ENCODE data around the gene AARS1.

DNA sequence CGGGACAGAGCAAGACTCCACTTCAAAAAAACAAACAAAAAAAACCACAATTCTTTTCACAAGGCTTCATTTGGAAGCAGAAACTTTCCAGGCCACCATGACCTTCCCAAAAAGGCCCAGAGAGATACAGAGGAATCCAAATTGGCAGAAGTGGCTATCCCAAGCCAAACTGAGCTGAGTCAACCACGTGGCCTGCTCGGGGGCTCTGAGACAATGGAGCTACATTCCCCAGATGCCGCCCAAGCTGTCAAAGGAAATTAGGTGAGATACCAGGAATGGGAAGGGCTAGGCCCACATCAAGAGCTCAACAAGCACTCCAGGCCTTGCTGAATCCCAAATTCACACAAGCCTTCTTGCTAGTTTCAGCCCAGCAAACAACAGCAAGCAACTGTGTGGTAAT, 31.9 kb downstream of the AARS1 start:
- TF ChIP-seq, protein P1, sequence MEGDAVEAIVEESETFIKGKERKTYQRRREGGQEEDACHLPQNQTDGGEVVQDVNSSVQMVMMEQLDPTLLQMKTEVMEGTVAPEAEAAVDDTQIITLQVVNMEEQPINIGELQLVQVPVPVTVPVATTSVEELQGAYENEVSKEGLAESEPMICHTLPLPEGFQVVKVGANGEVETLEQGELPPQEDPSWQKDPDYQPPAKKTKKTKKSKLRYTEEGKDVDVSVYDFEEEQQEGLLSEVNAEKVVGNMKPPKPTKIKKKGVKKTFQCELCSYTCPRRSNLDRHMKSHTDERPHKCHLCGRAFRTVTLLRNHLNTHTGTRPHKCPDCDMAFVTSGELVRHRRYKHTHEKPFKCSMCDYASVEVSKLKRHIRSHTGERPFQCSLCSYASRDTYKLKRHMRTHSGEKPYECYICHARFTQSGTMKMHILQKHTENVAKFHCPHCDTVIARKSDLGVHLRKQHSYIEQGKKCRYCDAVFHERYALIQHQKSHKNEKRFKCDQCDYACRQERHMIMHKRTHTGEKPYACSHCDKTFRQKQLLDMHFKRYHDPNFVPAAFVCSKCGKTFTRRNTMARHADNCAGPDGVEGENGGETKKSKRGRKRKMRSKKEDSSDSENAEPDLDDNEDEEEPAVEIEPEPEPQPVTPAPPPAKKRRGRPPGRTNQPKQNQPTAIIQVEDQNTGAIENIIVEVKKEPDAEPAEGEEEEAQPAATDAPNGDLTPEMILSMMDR (IDR thresholded peaks at IDR 0.05; ENCODE audit: low read depth, low read length, poor library complexity, severe bottlenecking): no peak
- TF ChIP-seq EZH2phosphoT487 (IDR thresholded peaks at IDR 0.05; ENCODE audit: borderline replicate concordance, low read length): no peak

Data from DOHH2 (cell line).